ENCODE measurements around the gene SMCO4.

The SMCO4 gene

GRCh38 chr11:93500759-93501158 lies 42.4 kb downstream of the SMCO4 start:
- no peaks in the 10 kb centered on the region for H3K79me2 ChIP-seq (ENCODE audit: insufficient read depth, low read depth)
- H3K36me3 ChIP-seq (ENCODE audit: insufficient read depth), result no peaks in the 10 kb centered on the region
- no peaks in the 10 kb centered on the region for H4K20me1 ChIP-seq (ENCODE audit: insufficient read depth)
- H3K27ac ChIP-seq, result no peak overlapping the region
- H2AFZ ChIP-seq (ENCODE audit: low read depth), result no peak overlapping the region
- H3K4me2 ChIP-seq, result no peak overlapping the region
- H3K4me1 ChIP-seq (ENCODE audit: low read depth, poor library complexity, severe bottlenecking), result no peaks in the 10 kb centered on the region
- no peak for TF ChIP-seq CTCF (conservative IDR thresholded peaks at IDR 0.05; ENCODE audit: low read depth, low read length)
- no peak overlapping the region for H3K9ac ChIP-seq
- H3K4me3 ChIP-seq (IDR thresholded peaks at IDR 0.05; ENCODE audit: insufficient read depth, low read depth, low read length), result no peak overlapping the region
- H3K27me3 ChIP-seq (ENCODE audit: insufficient read depth, low read depth), result no peaks in the 10 kb centered on the region

- TF ChIP-seq CTCF (conservative IDR thresholded peaks at IDR 0.05; ENCODE audit: low read depth, low read length), result no peak
- no peaks in the 10 kb centered on the region for H3K36me3 ChIP-seq (ENCODE audit: insufficient read depth)
- H3K79me2 ChIP-seq (ENCODE audit: insufficient read depth, low read depth), result no peaks in the 10 kb centered on the region
- no peak overlapping the region for H2AFZ ChIP-seq (ENCODE audit: low read depth)
- H4K20me1 ChIP-seq (ENCODE audit: insufficient read depth), result no peaks in the 10 kb centered on the region
- no peak overlapping the region for H3K27ac ChIP-seq
- no peaks in the 10 kb centered on the region for H3K4me1 ChIP-seq (ENCODE audit: low read depth, poor library complexity, severe bottlenecking)
- no peak overlapping the region for H3K4me3 ChIP-seq (IDR thresholded peaks at IDR 0.05; ENCODE audit: insufficient read depth, low read depth, low read length)
- H3K27me3 ChIP-seq (ENCODE audit: insufficient read depth, low read depth), result no peaks in the 10 kb centered on the region
- no peak overlapping the region for H3K9ac ChIP-seq
- no peak overlapping the region for H3K4me2 ChIP-seq
These were observed 44.5 kb downstream of the SMCO4 start for GRCh38 chr11:93498641-93499040.

- H3K36me3 ChIP-seq (ENCODE audit: insufficient read depth), result no peaks in the 10 kb centered on the region
- no peak overlapping the region for H3K9ac ChIP-seq
- no peak for TF ChIP-seq CTCF (conservative IDR thresholded peaks at IDR 0.05; ENCODE audit: low read depth, low read length)
- H3K27ac ChIP-seq, result no peak overlapping the region
- H3K4me3 ChIP-seq (IDR thresholded peaks at IDR 0.05; ENCODE audit: insufficient read depth, low read depth, low read length), result no peak overlapping the region
- no peak overlapping the region for H3K4me2 ChIP-seq
- no peaks in the 10 kb centered on the region for H3K27me3 ChIP-seq (ENCODE audit: insufficient read depth, low read depth)
- no peaks in the 10 kb centered on the region for H3K79me2 ChIP-seq (ENCODE audit: insufficient read depth, low read depth)
- no peaks in the 10 kb centered on the region for H4K20me1 ChIP-seq (ENCODE audit: insufficient read depth)
- H2AFZ ChIP-seq (ENCODE audit: low read depth), result no peak overlapping the region
- no peaks in the 10 kb centered on the region for H3K4me1 ChIP-seq (ENCODE audit: low read depth, poor library complexity, severe bottlenecking)
These were observed 45.0 kb downstream of the SMCO4 start for GRCh38 chr11:93498161-93498560.

- no peak overlapping the region for H3K4me2 ChIP-seq
- H3K9ac ChIP-seq, result no peak overlapping the region
- no peaks in the 10 kb centered on the region for H4K20me1 ChIP-seq (ENCODE audit: insufficient read depth)
- TF ChIP-seq CTCF (conservative IDR thresholded peaks at IDR 0.05; ENCODE audit: low read depth, low read length), result no peak
- H3K36me3 ChIP-seq (ENCODE audit: insufficient read depth), result no peaks in the 10 kb centered on the region
- no peaks in the 10 kb centered on the region for H3K4me1 ChIP-seq (ENCODE audit: low read depth, poor library complexity, severe bottlenecking)
- H3K27ac ChIP-seq, result no peak overlapping the region
- no peaks in the 10 kb centered on the region for H3K27me3 ChIP-seq (ENCODE audit: insufficient read depth, low read depth)
- H3K4me3 ChIP-seq (IDR thresholded peaks at IDR 0.05; ENCODE audit: insufficient read depth, low read depth, low read length), result no peak overlapping the region
- H2AFZ ChIP-seq (ENCODE audit: low read depth), result no peak overlapping the region
- H3K79me2 ChIP-seq (ENCODE audit: insufficient read depth, low read depth), result no peaks in the 10 kb centered on the region
These were observed 45.6 kb downstream of the SMCO4 start for GRCh38 chr11:93497596-93497995.

- H3K9ac ChIP-seq, result no peak overlapping the region
These were observed 48.8 kb downstream of the SMCO4 start for GRCh38 chr11:93494357-93494756.

More at GRCh38 chr11:93494357-93494756, 48.8 kb downstream of the SMCO4 start:
- H3K79me2 ChIP-seq (ENCODE audit: insufficient read depth, low read depth), result no peaks in the 10 kb centered on the region
- no peak for TF ChIP-seq CTCF (conservative IDR thresholded peaks at IDR 0.05; ENCODE audit: low read depth, low read length)
- H3K27me3 ChIP-seq (ENCODE audit: insufficient read depth, low read depth), result no peaks in the 10 kb centered on the region
- H3K4me3 ChIP-seq (IDR thresholded peaks at IDR 0.05; ENCODE audit: insufficient read depth, low read depth, low read length), result no peak overlapping the region
- no peak overlapping the region for H2AFZ ChIP-seq (ENCODE audit: low read depth)
- H4K20me1 ChIP-seq (ENCODE audit: insufficient read depth), result no peaks in the 10 kb centered on the region
- H3K4me2 ChIP-seq, result no peak overlapping the region
- no peaks in the 10 kb centered on the region for H3K4me1 ChIP-seq (ENCODE audit: low read depth, poor library complexity, severe bottlenecking)
- H3K27ac ChIP-seq, result no peak overlapping the region
- H3K36me3 ChIP-seq (ENCODE audit: insufficient read depth), result no peaks in the 10 kb centered on the region

All from KMS-11 (cell line).